ENCODE measurements around the gene SERTAD1. TPM values are rescaled to one million over a fixed set of nuclear protein-coding genes. Genes with fewer than 3 reads are reported as not detected.
A peak's percentile ranks its signal among the peaks of the same experiment; 100 is the strongest.

Gene SERTAD1
- total RNA-seq, 2 experiments from 2014 or later, result 26.4 to 26.5 TPM

GRCh38 chr19:40461669-40462221, 36.0 kb upstream of the SERTAD1 start:
- TF ChIP-seq CTCF (IDR thresholded peaks at IDR 0.05), result no peak
- peaks cover 27% of the 10 kb centered on the region for H3K4me1 ChIP-seq (ENCODE audit: insufficient read depth, low read length)
- no peaks in the 10 kb centered on the region for H3K36me3 ChIP-seq (ENCODE audit: insufficient read depth, low read length)
- ChIA-PET POLR2A (interaction anchor here (0.7 kb wide), 1 partner anchor 18 kb away, joined by 3 read pairs; the partner anchor contains the start of gene SERTAD3), CTCF (interaction anchor here (0.7 to 0.9 kb wide), 2 partner anchors 86 to 173 kb away, joined by 3 read pairs; no protein-coding TSS in a partner anchor)
- Mint-ChIP-seq H3K27me3 (peaks cover 8% of the 10 kb centered on the region), H3K9me3 (no peaks in the 10 kb centered on the region), H3K4me3 (no peak overlapping the region), H3K36me3 (ENCODE audit: low read depth) (no peaks in the 10 kb centered on the region), H3K27ac (no peak overlapping the region), H3K4me1 (ENCODE audit: low read depth) (peaks cover 29% of the 10 kb centered on the region)
- intact Hi-C loops (cut with DNase I, micrococcal nuclease), result loop anchor here (10.0 kb wide), 2 partner anchors 57 to 293 kb away; partner anchors contain the start of genes ACTMAP (in 1 of the 2) and SNRPA (in 1 of the 2)
- H3K4me3 ChIP-seq (ENCODE audit: low read length), result no peak overlapping the region
- H3K27me3 ChIP-seq (ENCODE audit: control insufficient read depth in 1 of 2, insufficient read depth in 2 of 2, low read length in 2 of 2), result no peaks in the 10 kb centered on the region
- DNase-seq (peak in 2 of 14 experiments; percentile 35 to 42), ATAC-seq (ENCODE audit: poor library complexity) (no peak)
- H3K27ac ChIP-seq (ENCODE audit: low read depth in 1 of 2, low read length in 2 of 2), result no peak overlapping the region
- no peaks in the 10 kb centered on the region for H3K9me3 ChIP-seq (ENCODE audit: control insufficient read depth in 1 of 2, insufficient read depth in 1 of 2, low read length in 2 of 2)

GRCh38 chr19:40460185-40460584, 34.4 kb upstream of the SERTAD1 start:
- H3K4me3 ChIP-seq (ENCODE audit: low read length), result no peak overlapping the region
- no peak overlapping the region for H3K27ac Mint-ChIP-seq
- DNase-seq (no peak), ATAC-seq (ENCODE audit: poor library complexity) (no peak)
- peaks cover 12% of the 10 kb centered on the region for H3K4me1 ChIP-seq (ENCODE audit: insufficient read depth, low read length)
- H3K27me3 ChIP-seq (ENCODE audit: control insufficient read depth in 1 of 2, insufficient read depth in 2 of 2, low read length in 2 of 2), result no peaks in the 10 kb centered on the region
- H3K27ac ChIP-seq (ENCODE audit: low read depth in 1 of 2, low read length in 2 of 2), result no peak overlapping the region
- no peak for TF ChIP-seq CTCF (IDR thresholded peaks at IDR 0.05)
- no peaks in the 10 kb centered on the region for H3K36me3 ChIP-seq (ENCODE audit: insufficient read depth, low read length)
- no peaks in the 10 kb centered on the region for H3K36me3 Mint-ChIP-seq (ENCODE audit: low read depth)
- H3K4me3 Mint-ChIP-seq, result no peak overlapping the region
- H3K4me1 Mint-ChIP-seq (ENCODE audit: low read depth), result peaks cover 14% of the 10 kb centered on the region
- no peaks in the 10 kb centered on the region for H3K27me3 Mint-ChIP-seq
- no peaks in the 10 kb centered on the region for H3K9me3 Mint-ChIP-seq
- CTCF ChIA-PET, result no interaction called here
- POLR2A ChIA-PET, result no interaction called here
- intact Hi-C loops (cut with DNase I, micrococcal nuclease), result loop anchor here (10.0 kb wide), 2 partner anchors 55 to 295 kb away; partner anchors contain the start of genes ACTMAP (in 1 of the 2) and SNRPA (in 1 of the 2)
- H3K9me3 ChIP-seq (ENCODE audit: control insufficient read depth in 1 of 2, insufficient read depth in 1 of 2, low read length in 2 of 2), result no peaks in the 10 kb centered on the region

- H3K36me3 ChIP-seq (ENCODE audit: insufficient read depth, low read length), result no peaks in the 10 kb centered on the region
- no peak overlapping the region for H3K4me3 ChIP-seq (ENCODE audit: low read length)
- no peak for DNase-seq
- Mint-ChIP-seq H3K9me3 (no peaks in the 10 kb centered on the region), H3K36me3 (ENCODE audit: low read depth) (no peaks in the 10 kb centered on the region), H3K4me3 (no peak overlapping the region), H3K27me3 (no peaks in the 10 kb centered on the region), H3K4me1 (ENCODE audit: low read depth) (peaks cover 4% of the 10 kb centered on the region), H3K27ac (no peak overlapping the region)
- ChIA-PET CTCF (no interaction called here), POLR2A (no interaction called here)
- intact Hi-C loops (cut with DNase I, micrococcal nuclease), result no loop called here
- TF ChIP-seq CTCF (IDR thresholded peaks at IDR 0.05), result no peak
- no peak for ATAC-seq (ENCODE audit: poor library complexity)
- H3K27me3 ChIP-seq (ENCODE audit: control insufficient read depth in 1 of 2, insufficient read depth in 2 of 2, low read length in 2 of 2), result no peaks in the 10 kb centered on the region
- H3K27ac ChIP-seq (ENCODE audit: low read depth in 1 of 2, low read length in 2 of 2), result no peak overlapping the region
- no peaks in the 10 kb centered on the region for H3K9me3 ChIP-seq (ENCODE audit: control insufficient read depth in 1 of 2, insufficient read depth in 1 of 2, low read length in 2 of 2)
- no peaks in the 10 kb centered on the region for H3K4me1 ChIP-seq (ENCODE audit: insufficient read depth, low read length)
These were observed 32.8 kb upstream of the SERTAD1 start for GRCh38 chr19:40458597-40458974.

Data from CD4-positive, alpha-beta T cell (primary cell).